Measurements from ENCODE around the gene SLC7A5.

The SLC7A5 gene

DNA sequence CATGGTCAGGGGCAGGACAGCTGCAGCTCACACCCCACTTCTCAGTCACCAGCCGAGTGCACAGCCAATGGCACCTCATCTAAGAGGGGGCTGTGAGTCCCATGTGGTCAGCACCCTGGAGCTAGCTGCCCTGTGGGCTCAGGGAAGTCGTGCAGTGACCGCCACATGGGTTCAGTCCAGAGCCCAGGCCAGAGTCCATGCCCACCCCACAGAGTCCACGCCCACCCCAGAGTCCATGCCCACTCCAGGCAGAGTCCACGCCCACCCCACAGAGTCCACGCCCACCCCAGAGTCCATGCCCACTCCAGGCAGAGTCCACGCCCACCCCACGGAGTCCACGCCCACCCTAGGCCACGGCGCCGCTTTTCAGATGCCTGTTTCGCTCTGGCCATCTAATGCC lies 24.1 kb downstream of the SLC7A5 start:
- no peak for DNase-seq

DNA sequence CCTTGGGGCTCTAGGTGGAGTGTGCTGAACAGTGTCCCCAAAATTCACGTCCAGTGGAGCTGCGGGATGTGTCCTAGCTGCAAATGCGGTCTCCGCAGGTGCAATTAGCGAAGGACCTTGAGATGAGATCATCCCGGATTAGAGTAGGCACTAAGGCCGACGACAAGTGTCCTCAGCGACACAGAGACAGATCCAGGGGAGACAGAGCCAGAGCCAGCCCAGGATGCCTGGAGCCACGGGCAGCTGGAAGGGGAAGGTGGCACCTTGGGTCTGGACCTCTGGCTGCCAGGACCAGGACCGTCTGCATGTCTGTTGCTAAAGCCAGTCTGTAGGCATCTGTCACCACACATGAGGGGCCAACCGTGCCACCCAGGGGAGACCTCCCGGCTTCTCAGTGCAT lies 24.5 kb downstream of the SLC7A5 start:
- DNase-seq = no peak

- no peak for DNase-seq
Measured at GRCh38 chr16:87844120-87844733, 25.1 kb downstream of the SLC7A5 start.

DNA sequence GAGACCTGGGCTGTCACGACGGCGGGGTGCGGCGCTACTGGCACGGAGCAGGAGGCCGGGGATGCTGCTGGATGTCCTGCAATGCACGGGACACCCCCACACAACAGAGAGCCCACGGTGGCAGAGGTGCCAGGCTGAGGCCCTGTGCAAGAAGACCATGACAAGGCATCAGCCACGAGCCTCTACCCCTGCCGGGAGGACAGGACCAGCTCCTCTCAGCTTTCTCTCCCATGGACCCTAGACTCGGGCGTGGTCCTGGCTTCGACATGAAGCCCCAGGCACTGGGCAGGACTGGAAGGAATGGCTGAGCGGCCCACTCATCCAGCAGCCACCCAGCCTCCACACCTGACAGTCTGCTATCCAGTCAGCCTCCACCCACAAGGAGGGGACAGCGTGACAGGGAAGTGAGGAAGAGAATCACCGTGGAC lies 25.6 kb downstream of the SLC7A5 start:
- no peak for DNase-seq

DNA sequence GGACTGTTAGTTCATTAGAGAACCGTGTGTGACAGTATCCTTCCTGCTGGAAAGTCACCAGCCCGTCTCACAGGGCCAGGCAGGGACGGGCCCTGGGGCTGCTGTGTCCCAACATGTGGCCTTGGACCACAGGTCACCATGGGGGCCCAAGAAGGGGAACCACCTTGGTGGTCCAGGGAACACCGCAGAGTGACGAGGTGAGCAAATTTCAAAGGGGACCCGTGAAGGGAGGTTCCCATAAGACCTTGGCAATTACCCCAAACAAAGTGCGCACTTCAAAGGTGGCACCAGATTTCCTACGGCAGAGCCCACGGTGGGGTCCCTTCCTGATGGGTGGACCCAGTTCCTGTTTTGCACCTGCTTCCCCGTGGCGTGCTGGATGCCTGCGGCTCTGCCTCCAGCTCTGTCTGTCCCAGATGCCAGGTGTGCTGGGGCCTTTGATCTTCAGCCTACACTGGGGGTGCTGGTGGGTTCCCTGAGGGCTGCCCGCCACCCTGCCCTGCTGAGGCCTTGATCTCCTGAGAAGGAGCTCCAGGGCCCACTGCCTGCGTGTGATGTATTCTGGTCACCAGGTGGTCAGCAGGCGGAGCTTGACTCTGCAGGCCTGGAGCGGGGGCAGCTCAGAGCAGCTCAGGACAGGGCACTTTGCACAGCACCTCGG lies 27.0 kb downstream of the SLC7A5 start:
- DNase-seq = no peak

DNA sequence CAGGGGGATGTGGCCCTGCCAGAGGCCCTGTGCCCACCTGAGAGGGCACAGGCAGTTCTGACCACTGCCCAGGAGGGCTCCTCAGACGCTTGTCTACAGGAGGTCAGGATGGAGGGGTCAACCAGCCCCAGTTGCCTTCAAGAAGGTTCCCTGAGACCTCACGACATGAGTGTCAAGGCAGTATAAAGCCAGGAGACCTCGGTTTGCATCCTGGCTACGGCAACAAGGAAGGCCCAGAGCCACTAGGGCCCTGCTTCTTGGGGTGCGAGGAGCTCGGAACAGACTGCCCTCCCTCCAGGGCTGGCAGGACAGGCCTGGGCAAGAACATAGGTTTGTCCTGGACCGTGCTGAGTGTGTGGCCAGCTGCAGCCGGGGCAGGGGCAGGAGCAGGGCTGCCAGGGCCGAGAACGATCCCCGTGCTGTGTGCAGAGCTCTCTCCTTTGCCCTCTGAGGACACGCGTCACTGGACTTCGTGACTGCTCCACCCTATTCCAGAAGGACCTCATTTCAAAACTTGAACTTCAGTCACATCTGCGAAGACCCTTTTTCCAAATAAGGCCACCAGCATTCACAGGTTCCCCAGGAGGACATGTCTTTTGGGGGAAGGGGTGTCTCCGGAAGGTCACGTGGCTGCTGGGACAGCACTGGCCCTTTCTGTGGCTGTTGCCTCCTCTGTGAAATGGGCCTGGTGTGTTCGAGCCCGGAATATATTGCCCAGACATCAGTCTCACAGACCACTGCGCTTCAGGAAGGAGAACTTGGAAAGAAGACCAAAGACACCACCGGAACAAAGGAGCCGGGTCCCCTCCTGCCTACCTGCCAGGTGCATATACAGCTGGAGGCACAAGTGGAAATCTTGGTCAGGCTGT lies 27.7 kb downstream of the SLC7A5 start:
- DNase-seq = no peak

DNA sequence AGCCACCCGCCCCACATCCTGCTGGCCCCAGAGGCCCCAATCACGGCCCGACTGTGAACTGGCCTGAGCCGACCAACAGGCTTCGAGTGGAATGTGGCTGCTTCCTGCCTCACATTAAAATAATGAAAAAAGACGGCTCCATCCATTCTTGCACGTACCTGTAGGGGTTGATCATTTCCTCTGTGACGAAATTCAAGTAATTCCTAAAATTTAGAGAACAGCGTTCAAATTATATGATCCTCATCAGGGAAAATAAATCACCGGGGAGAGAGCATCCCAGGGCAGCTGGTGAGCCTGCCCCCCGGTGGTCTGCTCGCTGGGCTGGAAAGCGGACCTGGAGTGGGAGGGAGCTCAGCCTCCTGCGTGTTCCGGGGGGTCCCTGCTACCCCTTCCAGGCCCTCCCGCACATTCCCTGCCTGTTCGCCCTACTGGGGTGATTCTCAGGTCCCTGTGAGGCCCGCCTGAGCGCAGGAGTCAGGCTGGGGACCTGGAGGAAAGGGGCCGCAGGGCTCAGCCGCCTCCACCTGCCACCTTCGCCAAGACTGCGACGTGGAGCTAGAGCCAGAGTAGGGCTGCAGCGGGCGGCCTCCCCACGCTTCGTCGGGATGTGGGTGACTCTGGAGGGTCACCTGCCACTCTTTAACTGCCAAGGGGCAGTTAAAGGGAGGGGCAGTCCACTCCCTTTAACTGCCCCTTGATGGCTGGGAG lies 28.9 kb downstream of the SLC7A5 start:
- DNase-seq = no peak

- no peak for DNase-seq
Measured at GRCh38 chr16:87839542-87840270, 29.6 kb downstream of the SLC7A5 start.

DNA sequence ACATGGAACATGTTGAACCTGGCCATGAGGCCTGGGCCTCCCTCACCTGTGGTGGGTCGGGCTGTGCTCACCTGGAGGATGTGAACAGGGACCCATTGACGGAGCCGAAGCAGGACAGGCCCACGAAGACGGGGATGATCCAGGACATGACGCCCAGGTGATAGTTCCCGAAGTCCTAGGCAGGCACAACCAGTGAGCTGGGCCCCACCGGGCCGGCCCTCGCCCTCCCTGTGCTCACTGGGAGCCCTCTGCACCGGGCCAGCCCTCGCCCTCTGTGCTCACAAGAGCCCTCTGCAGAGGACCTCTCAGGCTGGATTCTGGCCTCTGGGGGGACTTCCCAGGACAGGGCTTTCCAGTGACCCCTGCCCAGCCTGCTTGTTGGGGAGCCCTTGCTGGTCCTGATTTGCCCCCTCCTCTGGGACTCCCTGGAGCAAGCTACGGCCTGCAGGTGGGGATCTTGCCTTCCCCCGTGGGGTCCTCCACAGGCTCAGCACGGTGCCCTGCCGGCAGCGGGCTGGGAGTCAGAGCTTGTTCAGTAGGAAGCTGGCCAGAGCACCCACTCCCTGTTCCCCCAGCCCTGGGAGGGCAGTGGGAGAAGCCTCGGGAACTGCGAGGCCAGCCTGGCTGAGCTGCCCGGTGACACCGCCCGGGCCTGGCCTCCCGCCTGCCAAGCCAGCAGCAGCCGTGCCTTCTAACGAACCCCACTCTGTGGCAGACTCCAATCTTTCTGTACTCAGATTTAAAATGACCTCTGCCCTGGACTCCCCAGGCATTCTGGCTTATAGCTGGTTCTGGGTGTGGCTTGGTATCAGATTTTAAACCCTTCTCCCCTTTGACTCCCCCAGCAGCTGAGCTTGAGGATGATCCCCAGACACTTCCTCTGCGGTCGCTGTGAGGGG lies 30.4 kb downstream of the SLC7A5 start:
- no peak for DNase-seq

- no peak for DNase-seq
Measured at GRCh38 chr16:87837627-87838289, 31.5 kb downstream of the SLC7A5 start.

DNA sequence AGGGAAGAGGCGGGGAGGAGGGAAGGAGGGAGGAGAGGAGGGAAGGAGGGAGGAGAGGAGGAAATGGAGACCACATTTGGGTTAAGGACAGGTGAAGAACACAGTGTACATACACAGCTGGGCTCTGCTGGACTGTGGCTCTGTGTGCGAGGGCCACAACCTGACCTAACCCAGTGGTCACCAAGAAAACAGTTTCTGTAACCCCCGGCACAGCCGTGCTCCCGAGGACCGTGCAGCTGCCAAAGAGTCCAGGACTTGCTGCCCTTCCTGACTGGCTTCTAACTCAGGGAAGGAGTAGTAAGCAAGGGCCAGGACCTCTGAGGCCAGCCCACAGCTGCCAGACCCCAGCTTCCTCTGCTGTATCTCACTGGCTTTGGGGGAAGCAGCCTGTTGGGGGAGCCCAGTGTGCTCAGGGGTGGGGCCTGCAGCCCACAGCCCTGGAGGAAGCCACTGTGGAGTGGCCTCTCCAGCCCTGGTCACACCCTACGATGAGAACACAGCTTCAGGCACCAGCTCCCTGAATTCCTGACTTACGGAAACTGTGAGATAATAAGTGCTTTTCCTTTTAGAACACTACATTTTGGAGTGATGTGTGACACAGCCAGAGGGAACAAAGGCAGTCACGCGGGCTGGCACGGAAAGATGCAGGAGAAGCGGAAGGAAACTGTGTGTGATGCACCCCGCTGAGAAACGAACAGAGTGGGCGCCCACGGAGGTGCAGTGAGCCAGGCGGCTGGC lies 32.3 kb downstream of the SLC7A5 start:
- no peak for DNase-seq

GRCh38 chr16:87836346-87836843 lies 32.9 kb downstream of the SLC7A5 start:
- no peak for DNase-seq

DNA sequence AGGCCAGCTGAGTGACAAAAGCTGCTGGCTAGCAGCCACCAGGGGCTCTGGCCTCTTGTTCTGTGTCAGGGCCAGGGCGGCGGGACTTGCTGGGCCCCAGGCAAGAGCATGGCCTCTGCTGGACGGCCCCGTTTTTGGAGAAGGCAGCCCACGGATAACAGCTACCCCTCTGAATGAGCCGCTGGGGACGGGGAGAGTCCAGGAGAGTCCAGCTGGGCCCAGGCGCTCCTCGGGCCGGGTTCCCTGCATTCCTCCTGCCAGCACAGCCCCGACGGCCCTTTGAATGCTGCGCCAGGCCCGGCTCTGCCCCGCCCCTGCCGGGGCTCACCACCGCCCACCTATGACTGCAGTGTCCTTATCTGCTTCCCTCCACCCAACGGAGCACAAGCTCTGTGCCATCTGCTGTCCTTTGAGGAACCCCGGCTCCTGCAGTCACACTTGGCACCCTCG lies 33.4 kb downstream of the SLC7A5 start:
- no peak for DNase-seq

DNA sequence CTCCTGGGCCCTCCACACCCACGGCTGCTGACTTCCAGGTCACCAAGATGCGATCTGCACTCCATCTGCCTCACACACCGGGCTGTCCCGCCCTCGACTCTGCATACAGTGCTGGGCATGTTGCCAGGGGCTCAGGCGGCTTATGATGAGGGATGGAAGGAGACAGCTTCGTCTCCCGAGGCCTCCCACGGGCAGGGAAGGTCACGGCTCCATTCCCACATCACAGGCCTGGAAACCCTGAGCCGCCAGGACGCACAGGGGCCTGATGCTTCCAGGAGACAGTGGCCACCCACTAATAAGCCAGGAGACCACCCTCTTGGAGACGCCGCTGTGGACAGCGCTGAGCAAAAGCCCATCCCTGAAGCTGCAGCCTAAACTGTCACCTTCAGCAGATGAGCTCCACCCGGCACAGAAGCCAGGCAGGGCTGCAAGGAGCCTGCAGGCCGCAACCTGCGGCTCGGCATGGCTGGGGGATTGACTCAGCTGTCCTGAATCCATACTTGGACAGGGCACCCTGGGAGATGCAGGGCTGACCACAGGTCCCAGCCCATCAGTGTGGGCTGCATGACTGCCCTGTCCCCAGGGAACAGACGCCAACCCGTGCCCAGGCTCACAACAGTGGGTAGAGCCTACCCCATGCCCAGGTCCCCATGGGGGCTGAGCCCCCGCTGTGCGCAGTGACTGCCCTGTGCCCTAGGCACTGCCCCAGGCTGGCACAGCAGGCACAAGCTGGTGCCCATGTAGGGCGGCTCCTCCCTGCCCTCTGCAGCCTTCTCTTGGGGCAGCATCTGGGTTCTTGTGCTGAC lies 34.4 kb downstream of the SLC7A5 start:
- no peak for DNase-seq

DNA sequence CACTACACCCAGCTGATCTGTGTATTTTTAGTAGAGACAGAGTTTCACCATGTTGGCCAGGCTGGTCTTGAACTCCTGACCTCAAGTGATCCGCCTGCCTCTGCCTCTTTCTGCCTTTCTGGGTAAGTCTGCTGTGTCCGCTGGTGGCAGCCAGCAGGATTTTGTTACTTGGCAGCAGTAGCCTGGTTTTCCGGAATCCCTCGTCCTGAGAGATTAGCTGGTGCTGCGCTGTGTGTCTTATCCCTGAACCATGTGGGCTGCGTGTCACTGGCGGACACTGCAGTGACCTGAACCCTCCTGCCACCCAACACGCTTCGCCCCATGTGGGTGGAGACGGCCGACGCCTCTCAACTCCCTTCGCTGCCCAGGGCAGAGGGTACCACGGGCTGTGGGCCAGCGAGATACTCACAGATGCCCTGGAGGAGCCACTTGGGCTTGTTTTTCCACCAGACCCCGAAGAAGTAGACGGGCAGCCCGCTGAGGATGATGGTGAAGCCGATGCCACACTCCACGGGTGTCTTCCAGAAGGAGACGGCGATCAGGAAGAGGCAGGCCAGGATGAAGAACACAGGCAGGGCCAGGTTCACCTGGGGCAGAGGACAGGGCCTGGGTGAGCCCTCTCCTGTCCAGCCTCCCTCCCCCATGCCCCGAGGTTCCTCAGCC lies 35.2 kb downstream of the SLC7A5 start:
- DNase-seq = no peak

DNA sequence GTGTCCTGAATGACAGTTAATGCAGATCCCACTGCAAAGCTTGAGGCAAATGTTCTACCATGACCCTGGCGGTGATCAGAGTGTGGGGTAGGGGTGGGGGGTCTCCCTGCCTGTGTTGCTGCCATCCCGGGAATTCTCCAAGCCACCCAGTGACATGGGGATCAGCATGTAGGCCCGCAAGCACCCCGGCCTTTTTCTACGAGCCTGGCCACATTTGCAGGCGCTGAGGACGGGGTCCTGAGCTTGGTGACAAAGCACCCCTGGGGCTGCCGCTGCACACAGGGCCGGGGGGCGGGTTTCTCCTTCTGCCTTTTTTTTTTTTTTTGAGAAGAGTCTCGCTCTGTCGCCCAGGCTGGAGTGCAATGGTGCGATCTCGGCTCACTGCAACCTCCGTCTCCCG lies 35.8 kb downstream of the SLC7A5 start:
- DNase-seq = no peak

DNA sequence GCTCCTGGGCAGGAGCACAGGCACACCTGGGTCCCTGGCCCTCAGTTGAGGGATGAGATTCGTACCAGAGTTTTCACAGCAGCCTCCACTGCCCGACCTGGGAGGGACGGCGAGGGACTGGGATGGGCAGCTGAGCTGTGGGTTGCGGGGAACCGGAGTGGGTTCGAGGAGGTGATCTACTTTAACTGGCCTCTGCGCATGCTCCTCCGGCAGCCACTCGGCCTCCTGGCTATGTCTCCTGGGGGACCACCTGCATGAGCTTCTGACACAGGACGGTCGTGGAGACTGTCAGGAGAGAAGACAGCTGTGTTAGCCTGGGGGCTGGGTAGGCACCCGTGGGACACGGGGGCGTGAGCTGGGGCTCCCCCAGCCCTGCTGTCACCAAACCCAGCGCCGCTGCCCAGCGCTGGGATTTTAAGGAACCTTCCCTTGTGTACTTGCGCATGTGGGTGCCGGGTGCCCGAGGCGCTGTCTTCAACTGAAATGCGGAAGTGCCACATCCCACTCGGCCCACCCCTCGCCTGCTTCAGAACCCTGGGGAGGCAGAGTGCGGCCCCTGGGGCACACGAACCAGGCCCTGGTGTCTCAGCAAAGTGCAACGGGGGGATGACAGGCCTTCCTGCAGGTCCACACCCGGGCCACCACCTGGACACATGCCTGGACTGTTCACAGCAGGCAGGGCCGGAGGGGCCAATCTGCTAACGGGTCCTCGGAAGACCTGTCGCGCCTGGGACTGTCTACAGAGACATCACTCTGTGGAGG lies 36.4 kb downstream of the SLC7A5 start:
- DNase-seq = no peak

DNA sequence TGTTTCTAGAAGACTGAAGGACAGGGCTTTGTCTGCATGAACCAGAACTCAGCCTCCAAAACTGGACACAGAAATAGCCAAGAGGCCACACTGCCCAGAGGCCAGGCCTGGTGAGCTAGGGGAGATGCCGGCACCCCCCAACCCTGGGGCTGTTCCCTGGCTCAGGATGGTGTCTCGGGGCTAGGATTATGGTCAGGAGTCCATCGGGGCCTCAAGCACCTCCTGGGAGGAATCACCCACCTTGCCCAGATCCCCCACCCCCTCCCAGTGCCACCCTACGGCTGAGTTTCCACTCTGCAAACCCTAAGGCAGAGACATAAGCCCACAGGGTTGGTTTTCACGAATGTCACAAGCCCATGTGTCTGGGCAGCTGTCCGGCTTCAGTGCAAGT lies 37.2 kb downstream of the SLC7A5 start:
- no peak for DNase-seq
